Ishikawa (cell line): ENCODE results near the gene ZMAT3.

Experiments used
- CEBPB ChIP-seq: IDR thresholded peaks from 2 replicates; pipeline ENCODE4 v1.6.1; 2012
- MAX ChIP-seq: IDR thresholded peaks from 2 replicates; pipeline ENCODE4 v1.6.1; 2012
- NFIC ChIP-seq: IDR thresholded peaks from 2 replicates; pipeline ENCODE4 v1.6.1; 2012
- USF1 ChIP-seq: IDR thresholded peaks from 2 replicates; pipeline ENCODE4 v1.6.1; 2012
- ZBTB7A ChIP-seq: IDR thresholded peaks from 2 replicates; pipeline ENCODE4 v1.6.1; 2012; ENCODE audit warnings: low read depth

GRCh38 chr3:179113903-179114302, 42.3 kb upstream of the ZMAT3 start:
- TF ChIP-seq USF1 = no peak
- TF ChIP-seq MAX = no peak
- TF ChIP-seq NFIC = no peak
- no peak for TF ChIP-seq ZBTB7A
- no peak for TF ChIP-seq CEBPB
